GM23338 (cell line): ENCODE measurements around the gene TMEM120B.

ENCODE experiments used
- CREB1 ChIP-seq: fragments of 250-450 bp; sonication (Bioruptor Pico); IDR thresholded peaks from 2 replicates; pipeline ENCODE4 v1.5.0; 2020; ENCODE audit warnings: low read depth, mild to moderate bottlenecking, moderate library complexity
- ETS1 ChIP-seq: IDR thresholded peaks from 2 replicates; pipeline ENCODE4 v1.6.1; 2016; ENCODE audit warnings: antibody characterized with exemption
- EZH2 ChIP-seq: fragments of 200-600 bp; sonication (generic); IDR thresholded peaks from one replicate; pipeline ENCODE4 v1.8.0; 2017; ENCODE audit warnings: antibody characterized with exemption, mild to moderate bottlenecking, low read depth; ENCODE audit not compliant: unreplicated experiment
- EZH2phosphoT487 ChIP-seq: fragments of 200-600 bp; sonication (generic); IDR thresholded peaks from one replicate; pipeline ENCODE4 v1.8.1; 2018; ENCODE audit warnings: antibody characterized with exemption; ENCODE audit not compliant: unreplicated experiment
- JUNB ChIP-seq: IDR thresholded peaks from one replicate; pipeline ENCODE4 v1.6.1; 2016; ENCODE audit warnings: antibody characterized with exemption; ENCODE audit not compliant: unreplicated experiment
- NANOG ChIP-seq: IDR thresholded peaks from 2 replicates; pipeline ENCODE4 v1.6.1; 2016; ENCODE audit warnings: antibody characterized with exemption, borderline replicate concordance
- POLR2AphosphoS5 ChIP-seq: IDR thresholded peaks from 2 replicates; pipeline ENCODE4 v1.6.1; 2016; ENCODE audit warnings: antibody characterized with exemption, low read depth
- REST ChIP-seq: IDR thresholded peaks from one replicate; pipeline ENCODE4 v1.6.1; 2018; ENCODE audit warnings: antibody characterized with exemption; ENCODE audit not compliant: unreplicated experiment
- STAT1 ChIP-seq: IDR thresholded peaks from one replicate; pipeline ENCODE4 v1.6.1; 2016; ENCODE audit warnings: antibody characterized with exemption; ENCODE audit not compliant: unreplicated experiment
- ZNF114 ChIP-seq: fragments of 250-450 bp; sonication (Bioruptor Pico); IDR thresholded peaks from 2 replicates; pipeline ENCODE4 v1.5.0; 2020; ENCODE audit warnings: mild to moderate bottlenecking, moderate library complexity
- ZNF331 ChIP-seq: fragments of 250-450 bp; sonication (Bioruptor Pico); IDR thresholded peaks from 2 replicates; pipeline ENCODE4 v1.5.0; 2020; ENCODE audit warnings: low read depth, mild to moderate bottlenecking, moderate library complexity
- TF ChIP-seq, protein P1 (sequence below), 2 experiments: fragments of 200-600 bp in 1 of 2; sonication (generic) in 1 of 2; conservative IDR thresholded peaks; 2 replicates each; pipeline versions ENCODE4 v1.5.1 to v1.6.1; 2016 to 2017; ENCODE audit warnings: antibody characterized with exemption in 2 of 2, low read depth in 2 of 2, mild to moderate bottlenecking in 2 of 2, moderate library complexity in 1 of 2
- TF ChIP-seq, protein P2 (sequence below): fragments of 250-450 bp; sonication (Bioruptor Pico); IDR thresholded peaks from 2 replicates; pipeline ENCODE4 v1.5.0; 2020; ENCODE audit warnings: mild to moderate bottlenecking, moderate library complexity

DNA sequence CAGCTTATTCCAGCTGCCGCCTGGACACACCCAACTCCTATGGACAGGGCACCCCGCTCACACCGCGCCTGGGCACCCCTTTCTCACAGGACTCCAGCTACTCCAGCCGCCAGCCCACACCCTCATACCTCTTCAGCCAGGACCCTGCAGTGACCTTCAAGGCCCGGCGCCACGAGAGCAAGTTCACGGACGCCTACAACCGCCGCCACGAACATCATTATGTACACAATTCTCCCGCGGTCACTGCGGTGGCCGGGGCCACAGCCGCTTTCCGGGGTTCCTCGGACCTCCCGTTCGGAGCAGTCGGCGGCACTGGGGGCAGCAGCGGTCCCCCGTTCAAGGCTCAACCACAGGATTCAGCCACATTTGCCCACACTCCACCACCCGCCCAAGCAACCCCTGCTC is 97.2 kb downstream of the TMEM120B start:
- TF ChIP-seq EZH2phosphoT487 (no peak), REST (no peak), EZH2 (no peak), CREB1 (CRISPR knock-in tag) (no peak), STAT1 (no peak), POLR2AphosphoS5 (no peak), JUNB (no peak), ZNF114 (CRISPR knock-in tag) (no peak), NANOG (no peak), ETS1 (no peak), ZNF331 (CRISPR knock-in tag) (no peak)
- TF ChIP-seq, protein P1, sequence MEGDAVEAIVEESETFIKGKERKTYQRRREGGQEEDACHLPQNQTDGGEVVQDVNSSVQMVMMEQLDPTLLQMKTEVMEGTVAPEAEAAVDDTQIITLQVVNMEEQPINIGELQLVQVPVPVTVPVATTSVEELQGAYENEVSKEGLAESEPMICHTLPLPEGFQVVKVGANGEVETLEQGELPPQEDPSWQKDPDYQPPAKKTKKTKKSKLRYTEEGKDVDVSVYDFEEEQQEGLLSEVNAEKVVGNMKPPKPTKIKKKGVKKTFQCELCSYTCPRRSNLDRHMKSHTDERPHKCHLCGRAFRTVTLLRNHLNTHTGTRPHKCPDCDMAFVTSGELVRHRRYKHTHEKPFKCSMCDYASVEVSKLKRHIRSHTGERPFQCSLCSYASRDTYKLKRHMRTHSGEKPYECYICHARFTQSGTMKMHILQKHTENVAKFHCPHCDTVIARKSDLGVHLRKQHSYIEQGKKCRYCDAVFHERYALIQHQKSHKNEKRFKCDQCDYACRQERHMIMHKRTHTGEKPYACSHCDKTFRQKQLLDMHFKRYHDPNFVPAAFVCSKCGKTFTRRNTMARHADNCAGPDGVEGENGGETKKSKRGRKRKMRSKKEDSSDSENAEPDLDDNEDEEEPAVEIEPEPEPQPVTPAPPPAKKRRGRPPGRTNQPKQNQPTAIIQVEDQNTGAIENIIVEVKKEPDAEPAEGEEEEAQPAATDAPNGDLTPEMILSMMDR (conservative IDR thresholded peaks at IDR 0.05; ENCODE audit: low read depth in 2 of 2), result no peak
- TF ChIP-seq, protein P2, sequence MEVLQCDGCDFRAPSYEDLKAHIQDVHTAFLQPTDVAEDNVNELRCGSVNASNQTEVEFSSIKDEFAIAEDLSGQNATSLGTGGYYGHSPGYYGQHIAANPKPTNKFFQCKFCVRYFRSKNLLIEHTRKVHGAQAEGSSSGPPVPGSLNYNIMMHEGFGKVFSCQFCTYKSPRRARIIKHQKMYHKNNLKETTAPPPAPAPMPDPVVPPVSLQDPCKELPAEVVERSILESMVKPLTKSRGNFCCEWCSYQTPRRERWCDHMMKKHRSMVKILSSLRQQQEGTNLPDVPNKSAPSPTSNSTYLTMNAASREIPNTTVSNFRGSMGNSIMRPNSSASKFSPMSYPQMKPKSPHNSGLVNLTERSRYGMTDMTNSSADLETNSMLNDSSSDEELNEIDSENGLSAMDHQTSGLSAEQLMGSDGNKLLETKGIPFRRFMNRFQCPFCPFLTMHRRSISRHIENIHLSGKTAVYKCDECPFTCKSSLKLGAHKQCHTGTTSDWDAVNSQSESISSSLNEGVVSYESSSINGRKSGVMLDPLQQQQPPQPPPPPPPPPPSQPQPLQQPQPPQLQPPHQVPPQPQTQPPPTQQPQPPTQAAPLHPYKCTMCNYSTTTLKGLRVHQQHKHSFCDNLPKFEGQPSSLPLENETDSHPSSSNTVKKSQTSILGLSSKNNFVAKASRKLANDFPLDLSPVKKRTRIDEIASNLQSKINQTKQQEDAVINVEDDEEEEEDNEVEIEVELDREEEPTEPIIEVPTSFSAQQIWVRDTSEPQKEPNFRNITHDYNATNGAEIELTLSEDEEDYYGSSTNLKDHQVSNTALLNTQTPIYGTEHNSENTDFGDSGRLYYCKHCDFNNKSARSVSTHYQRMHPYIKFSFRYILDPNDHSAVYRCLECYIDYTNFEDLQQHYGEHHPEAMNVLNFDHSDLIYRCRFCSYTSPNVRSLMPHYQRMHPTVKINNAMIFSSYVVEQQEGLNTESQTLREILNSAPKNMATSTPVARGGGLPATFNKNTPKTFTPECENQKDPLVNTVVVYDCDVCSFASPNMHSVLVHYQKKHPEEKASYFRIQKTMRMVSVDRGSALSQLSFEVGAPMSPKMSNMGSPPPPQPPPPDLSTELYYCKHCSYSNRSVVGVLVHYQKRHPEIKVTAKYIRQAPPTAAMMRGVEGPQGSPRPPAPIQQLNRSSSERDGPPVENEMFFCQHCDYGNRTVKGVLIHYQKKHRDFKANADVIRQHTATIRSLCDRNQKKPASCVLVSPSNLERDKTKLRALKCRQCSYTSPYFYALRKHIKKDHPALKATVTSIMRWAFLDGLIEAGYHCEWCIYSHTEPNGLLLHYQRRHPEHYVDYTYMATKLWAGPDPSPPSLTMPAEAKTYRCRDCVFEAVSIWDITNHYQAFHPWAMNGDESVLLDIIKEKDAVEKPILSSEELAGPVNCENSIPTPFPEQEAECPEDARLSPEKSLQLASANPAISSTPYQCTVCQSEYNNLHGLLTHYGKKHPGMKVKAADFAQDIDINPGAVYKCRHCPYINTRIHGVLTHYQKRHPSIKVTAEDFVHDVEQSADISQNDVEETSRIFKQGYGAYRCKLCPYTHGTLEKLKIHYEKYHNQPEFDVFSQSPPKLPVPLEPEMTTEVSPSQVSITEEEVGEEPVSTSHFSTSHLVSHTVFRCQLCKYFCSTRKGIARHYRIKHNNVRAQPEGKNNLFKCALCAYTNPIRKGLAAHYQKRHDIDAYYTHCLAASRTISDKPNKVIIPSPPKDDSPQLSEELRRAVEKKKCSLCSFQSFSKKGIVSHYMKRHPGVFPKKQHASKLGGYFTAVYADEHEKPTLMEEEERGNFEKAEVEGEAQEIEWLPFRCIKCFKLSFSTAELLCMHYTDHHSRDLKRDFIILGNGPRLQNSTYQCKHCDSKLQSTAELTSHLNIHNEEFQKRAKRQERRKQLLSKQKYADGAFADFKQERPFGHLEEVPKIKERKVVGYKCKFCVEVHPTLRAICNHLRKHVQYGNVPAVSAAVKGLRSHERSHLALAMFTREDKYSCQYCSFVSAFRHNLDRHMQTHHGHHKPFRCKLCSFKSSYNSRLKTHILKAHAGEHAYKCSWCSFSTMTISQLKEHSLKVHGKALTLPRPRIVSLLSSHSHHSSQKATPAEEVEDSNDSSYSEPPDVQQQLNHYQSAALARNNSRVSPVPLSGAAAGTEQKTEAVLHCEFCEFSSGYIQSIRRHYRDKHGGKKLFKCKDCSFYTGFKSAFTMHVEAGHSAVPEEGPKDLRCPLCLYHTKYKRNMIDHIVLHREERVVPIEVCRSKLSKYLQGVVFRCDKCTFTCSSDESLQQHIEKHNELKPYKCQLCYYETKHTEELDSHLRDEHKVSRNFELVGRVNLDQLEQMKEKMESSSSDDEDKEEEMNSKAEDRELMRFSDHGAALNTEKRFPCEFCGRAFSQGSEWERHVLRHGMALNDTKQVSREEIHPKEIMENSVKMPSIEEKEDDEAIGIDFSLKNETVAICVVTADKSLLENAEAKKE, result no peak
